HEK293 (cell line): Measurements from ENCODE around the gene TBCCD1.

Experiments
- CTCF ChIA-PET: fragments of 350-600 bp; formaldehyde crosslinking; extraction: SDS; loops from one replicate; lab custom pipeline; 2021; ENCODE audit warnings: antibody characterized with exemption; lab: Yijun Ruan, JAX
- POLR2A ChIA-PET: fragments of 300-600 bp; formaldehyde crosslinking; extraction: SDS; loops from one replicate; lab custom pipeline; 2020; ENCODE audit warnings: antibody characterized with exemption, inconsistent platforms; lab: Yijun Ruan, JAX
- H3K27ac ChIP-seq: fragments of 200-500 bp; sonication (Bioruptor generic); 2 replicates; pipeline ENCODE4 v1.5.1; 2014; ENCODE audit warnings: low read depth, low read length, control low read depth, inconsistent platforms; ENCODE audit errors: extremely low read depth
- H3K36me3 ChIP-seq, 2 experiments: fragments of 200-500 bp in 1 of 2; sonication (Bioruptor generic) in 1 of 2; 1 replicate in 1 of 2; 2 replicates in 1 of 2; pipeline ENCODE4 v1.5.1; 2014 to 2017; ENCODE audit warnings: inconsistent platforms in 2 of 2, low read length in 2 of 2; ENCODE audit not compliant: control insufficient read depth in 2 of 2, insufficient read depth in 1 of 2
- H3K4me1 ChIP-seq: fragments of 200-500 bp; sonication (Bioruptor generic); 2 replicates; pipeline ENCODE4 v1.5.1; 2014; ENCODE audit warnings: mild to moderate bottlenecking, low read length, inconsistent platforms; ENCODE audit not compliant: control insufficient read depth, insufficient read depth
- H3K4me3 ChIP-seq: 2 replicates; pipeline ENCODE4 v1.5.1; 2011; ENCODE audit warnings: low read depth, mild to moderate bottlenecking, control low read depth, low read length, moderate library complexity
- H3K9me3 ChIP-seq: fragments of 200-500 bp; sonication (Bioruptor generic); 2 replicates; pipeline ENCODE4 v1.5.1; 2014; ENCODE audit warnings: low read depth, low read length, inconsistent platforms; ENCODE audit not compliant: control insufficient read depth, insufficient read depth
- FEZF1 ChIP-seq: fragments of 450-650 bp; formaldehyde crosslinking; IDR thresholded peaks from 2 replicates; pipeline ENCODE4 v1.5.1; 2016; ENCODE audit warnings: missing biosample characterization, missing genetic modification characterization
- GLI4 ChIP-seq: fragments of 450-650 bp; formaldehyde crosslinking; IDR thresholded peaks from 2 replicates; pipeline ENCODE4 v1.5.1; 2016; ENCODE audit warnings: missing biosample characterization, missing genetic modification characterization
- KLF9 ChIP-seq: fragments of 450-650 bp; formaldehyde crosslinking; IDR thresholded peaks from 2 replicates; pipeline ENCODE4 v1.5.1; 2016; ENCODE audit warnings: missing biosample characterization, missing genetic modification characterization, low read depth
- MEIS1 ChIP-seq: sonication (generic); formaldehyde crosslinking; IDR thresholded peaks from 2 replicates; pipeline ENCODE4 v1.8.1; 2022; ENCODE audit warnings: missing genetic modification reagents, mild to moderate bottlenecking, borderline replicate concordance
- PRDM10 ChIP-seq: fragments of 450-650 bp; formaldehyde crosslinking; IDR thresholded peaks from 2 replicates; pipeline ENCODE4 v1.5.1; 2016; ENCODE audit warnings: missing biosample characterization, missing genetic modification characterization
- SP7 ChIP-seq: fragments of 450-650 bp; formaldehyde crosslinking; IDR thresholded peaks from 2 replicates; pipeline ENCODE4 v1.5.1; 2016; ENCODE audit warnings: missing biosample characterization, missing genetic modification characterization
- ZBTB21 ChIP-seq: fragments of 450-650 bp; formaldehyde crosslinking; IDR thresholded peaks from 2 replicates; pipeline ENCODE4 v1.5.1; 2017; ENCODE audit warnings: missing biosample characterization, missing genetic modification characterization
- ZBTB26 ChIP-seq: fragments of 450-650 bp; formaldehyde crosslinking; optimal IDR thresholded peaks from 2 replicates; pipeline ENCODE3; 2016; ENCODE audit warnings: missing biosample characterization, mild to moderate bottlenecking, missing genetic modification characterization
- ZEB2 ChIP-seq: fragments of 450-650 bp; formaldehyde crosslinking; IDR thresholded peaks from 2 replicates; pipeline ENCODE4 v1.5.1; 2016; ENCODE audit warnings: missing biosample characterization, missing genetic modification characterization
- ZNF2 ChIP-seq: fragments of 450-650 bp; formaldehyde crosslinking; IDR thresholded peaks from 2 replicates; pipeline ENCODE4 v1.5.1; 2016; ENCODE audit warnings: missing biosample characterization, missing genetic modification characterization
- ZNF211 ChIP-seq: fragments of 450-650 bp; formaldehyde crosslinking; IDR thresholded peaks from 2 replicates; pipeline ENCODE4 v1.5.1; 2016; ENCODE audit warnings: low read depth, missing biosample characterization, missing genetic modification characterization
- ZNF302 ChIP-seq: fragments of 450-650 bp; formaldehyde crosslinking; IDR thresholded peaks from 2 replicates; pipeline ENCODE4 v1.5.1; 2016; ENCODE audit warnings: missing biosample characterization, missing genetic modification characterization, low read depth
- ZNF394 ChIP-seq: fragments of 450-650 bp; formaldehyde crosslinking; IDR thresholded peaks from 2 replicates; pipeline ENCODE4 v1.5.1; 2016; ENCODE audit warnings: missing biosample characterization, missing genetic modification characterization, mild to moderate bottlenecking, moderate library complexity, borderline replicate concordance
- ZNF433 ChIP-seq: fragments of 450-650 bp; formaldehyde crosslinking; IDR thresholded peaks from 2 replicates; pipeline ENCODE4 v1.5.1; 2016; ENCODE audit warnings: missing biosample characterization, missing genetic modification characterization, low read depth
- ZNF473 ChIP-seq: fragments of 450-650 bp; formaldehyde crosslinking; IDR thresholded peaks from 2 replicates; pipeline ENCODE4 v1.5.1; 2017; ENCODE audit warnings: missing biosample characterization, missing genetic modification characterization
- ZNF501 ChIP-seq: fragments of 450-650 bp; formaldehyde crosslinking; IDR thresholded peaks from 2 replicates; pipeline ENCODE4 v1.5.1; 2016; ENCODE audit warnings: missing biosample characterization, missing genetic modification characterization
- ZNF76 ChIP-seq: fragments of 450-650 bp; formaldehyde crosslinking; IDR thresholded peaks from 2 replicates; pipeline ENCODE4; 2016; ENCODE audit warnings: low read depth, missing biosample characterization, missing genetic modification characterization, borderline replicate concordance
- ZNF776 ChIP-seq: fragments of 450-650 bp; formaldehyde crosslinking; IDR thresholded peaks from 2 replicates; pipeline ENCODE4 v1.5.0; 2017; ENCODE audit warnings: missing biosample characterization, missing genetic modification characterization, borderline replicate concordance
- ZNF785 ChIP-seq: fragments of 450-650 bp; formaldehyde crosslinking; IDR thresholded peaks from 2 replicates; pipeline ENCODE4 v1.5.1; 2016; ENCODE audit warnings: missing biosample characterization, missing genetic modification characterization
- ZNF791 ChIP-seq: fragments of 450-650 bp; formaldehyde crosslinking; IDR thresholded peaks from 2 replicates; pipeline ENCODE4 v1.5.1; 2016; ENCODE audit warnings: missing biosample characterization, missing genetic modification characterization
- TF ChIP-seq, protein P1 (sequence below): fragments of 450-650 bp; formaldehyde crosslinking; IDR thresholded peaks from 2 replicates; pipeline ENCODE4 v1.5.1; 2016; ENCODE audit warnings: missing biosample characterization, missing genetic modification characterization
- TF ChIP-seq, protein P2 (sequence below): fragments of 450-650 bp; formaldehyde crosslinking; IDR thresholded peaks from 2 replicates; pipeline ENCODE4 v1.5.0; 2017; ENCODE audit warnings: missing biosample characterization, missing genetic modification characterization, borderline replicate concordance

TBCCD1 gene

GRCh38 chr3:186614266-186614596, 47.1 kb upstream of the TBCCD1 start (continued):
- TF ChIP-seq ZNF776 (tag by site-specific recombination) = no peak

- no peak overlapping the region for H3K27ac ChIP-seq
- no peaks in the 10 kb centered on the region for H3K4me1 ChIP-seq
- no peak overlapping the region for H3K4me3 ChIP-seq
- POLR2A ChIA-PET = interaction anchor here (0.6 kb wide), 1 partner anchor 177 kb away, joined by 5 read pairs; no protein-coding TSS in a partner anchor
- H3K9me3 ChIP-seq = no peaks in the 10 kb centered on the region
- TF ChIP-seq PRDM10 (tag by site-specific recombination) = no peak
- TF ChIP-seq, protein P1, sequence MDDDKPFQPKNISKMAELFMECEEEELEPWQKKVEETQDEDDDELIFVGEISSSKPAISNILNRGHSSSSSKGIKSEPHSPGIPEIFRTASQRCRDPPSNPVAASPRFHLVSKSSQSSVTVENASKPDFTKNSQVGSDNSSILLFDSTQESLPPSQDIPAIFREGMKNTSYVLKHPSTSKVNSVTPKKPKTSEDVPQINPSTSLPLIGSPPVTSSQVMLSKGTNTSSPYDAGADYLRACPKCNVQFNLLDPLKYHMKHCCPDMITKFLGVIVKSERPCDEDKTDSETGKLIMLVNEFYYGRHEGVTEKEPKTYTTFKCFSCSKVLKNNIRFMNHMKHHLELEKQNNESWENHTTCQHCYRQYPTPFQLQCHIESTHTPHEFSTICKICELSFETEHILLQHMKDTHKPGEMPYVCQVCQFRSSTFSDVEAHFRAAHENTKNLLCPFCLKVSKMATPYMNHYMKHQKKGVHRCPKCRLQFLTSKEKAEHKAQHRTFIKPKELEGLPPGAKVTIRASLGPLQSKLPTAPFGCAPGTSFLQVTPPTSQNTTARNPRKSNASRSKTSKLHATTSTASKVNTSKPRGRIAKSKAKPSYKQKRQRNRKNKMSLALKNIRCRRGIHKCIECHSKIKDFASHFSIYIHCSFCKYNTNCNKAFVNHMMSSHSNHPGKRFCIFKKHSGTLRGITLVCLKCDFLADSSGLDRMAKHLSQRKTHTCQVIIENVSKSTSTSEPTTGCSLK = no peak
- TF ChIP-seq SP7 (tag by site-specific recombination) = no peak
- no peak for TF ChIP-seq ZNF302
- TF ChIP-seq ZNF785 (tag by site-specific recombination) = no peak
- no peak for TF ChIP-seq KLF9
- TF ChIP-seq ZBTB21 = no peak
- TF ChIP-seq ZNF501 (tag by site-specific recombination) = no peak
- TF ChIP-seq ZNF394 (tag by site-specific recombination) = no peak
- CTCF ChIA-PET = interaction anchor here (0.7 to 5.7 kb wide), 14 partner anchors 9 to 478 kb away, joined by 3 to 59 read pairs (median 8); no protein-coding TSS in a partner anchor
- no peaks in the 10 kb centered on the region for H3K36me3 ChIP-seq
Observed at GRCh38 chr3:186613637-186614265, 46.6 kb upstream of the TBCCD1 start.

DNA sequence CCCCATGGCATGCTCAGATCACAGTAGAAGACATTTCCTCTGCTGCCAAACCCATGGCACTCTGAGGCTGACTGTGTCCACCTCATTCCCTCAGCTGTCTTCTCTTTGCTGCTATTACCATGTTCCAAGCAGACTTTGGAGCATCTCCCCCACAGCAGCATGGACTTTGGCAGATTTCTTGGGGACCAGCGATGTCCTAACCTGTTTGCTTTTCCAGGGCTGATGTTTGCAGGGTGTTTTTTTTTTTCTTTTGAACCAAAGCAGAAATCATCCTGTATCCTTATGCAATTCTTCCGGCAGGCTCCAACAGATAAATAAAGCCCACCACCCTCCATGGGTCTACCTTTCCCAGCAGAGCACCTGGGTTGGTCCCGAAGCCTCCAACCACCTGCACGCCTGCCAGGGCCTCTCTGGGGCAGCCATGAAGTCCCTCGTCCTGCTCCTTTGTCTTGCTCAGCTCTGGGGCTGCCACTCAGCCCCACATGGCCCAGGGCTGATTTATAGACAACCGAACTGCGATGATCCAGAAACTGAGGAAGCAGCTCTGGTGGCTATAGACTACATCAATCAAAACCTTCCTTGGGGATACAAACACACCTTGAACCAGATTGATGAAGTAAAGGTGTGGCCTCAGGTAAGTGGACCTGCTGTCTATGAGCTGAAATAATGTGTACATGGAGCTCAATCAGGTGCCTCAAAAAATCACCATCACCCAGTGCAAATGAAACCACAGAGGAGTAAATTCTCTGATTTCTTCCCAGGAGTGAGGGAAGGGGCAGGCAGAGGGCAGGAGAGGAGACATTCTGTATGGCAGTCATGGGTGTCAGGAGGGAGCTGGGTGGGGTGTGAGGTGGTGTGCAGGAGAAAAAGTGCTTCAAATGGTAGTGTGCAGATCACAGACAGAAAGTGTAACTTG, 45.8 kb upstream of the TBCCD1 start, which contains the start of gene AHSG:
TSS of gene AHSG (plus strand) at position 340 of the 916 bp plus-strand sequence. CDS start at position 422, 82 bp downstream.
- no peak within 1 kb of the TSS for H3K4me3 ChIP-seq
- no peaks in the 10 kb centered on the region for H3K4me1 ChIP-seq
- H3K9me3 ChIP-seq = no peaks in the 10 kb centered on the region
- no peak within 1 kb of the TSS for H3K27ac ChIP-seq
- CTCF ChIA-PET = interaction anchor here (0.7 to 5.7 kb wide), 5 partner anchors 21 to 208 kb away, joined by 3 to 59 read pairs (median 4); no protein-coding TSS in a partner anchor
- POLR2A ChIA-PET = no interaction called here
- no peaks in the 10 kb centered on the region for H3K36me3 ChIP-seq
- TF ChIP-seq ZBTB26 (tag by site-specific recombination) (no peak), ZNF785 (tag by site-specific recombination) (no peak), ZEB2 (tag by site-specific recombination) (no peak), ZNF211 (tag by site-specific recombination) (no peak), GLI4 (tag by site-specific recombination) (no peak), FEZF1 (no peak), ZNF791 (tag by site-specific recombination) (no peak), ZBTB21 (no peak), ZNF76 (no peak), MEIS1 (CRISPR knock-in tag) (no peak), ZNF433 (tag by site-specific recombination) (no peak), ZNF473 (tag by site-specific recombination) (no peak), ZNF2 (no peak)
- TF ChIP-seq, protein P2, sequence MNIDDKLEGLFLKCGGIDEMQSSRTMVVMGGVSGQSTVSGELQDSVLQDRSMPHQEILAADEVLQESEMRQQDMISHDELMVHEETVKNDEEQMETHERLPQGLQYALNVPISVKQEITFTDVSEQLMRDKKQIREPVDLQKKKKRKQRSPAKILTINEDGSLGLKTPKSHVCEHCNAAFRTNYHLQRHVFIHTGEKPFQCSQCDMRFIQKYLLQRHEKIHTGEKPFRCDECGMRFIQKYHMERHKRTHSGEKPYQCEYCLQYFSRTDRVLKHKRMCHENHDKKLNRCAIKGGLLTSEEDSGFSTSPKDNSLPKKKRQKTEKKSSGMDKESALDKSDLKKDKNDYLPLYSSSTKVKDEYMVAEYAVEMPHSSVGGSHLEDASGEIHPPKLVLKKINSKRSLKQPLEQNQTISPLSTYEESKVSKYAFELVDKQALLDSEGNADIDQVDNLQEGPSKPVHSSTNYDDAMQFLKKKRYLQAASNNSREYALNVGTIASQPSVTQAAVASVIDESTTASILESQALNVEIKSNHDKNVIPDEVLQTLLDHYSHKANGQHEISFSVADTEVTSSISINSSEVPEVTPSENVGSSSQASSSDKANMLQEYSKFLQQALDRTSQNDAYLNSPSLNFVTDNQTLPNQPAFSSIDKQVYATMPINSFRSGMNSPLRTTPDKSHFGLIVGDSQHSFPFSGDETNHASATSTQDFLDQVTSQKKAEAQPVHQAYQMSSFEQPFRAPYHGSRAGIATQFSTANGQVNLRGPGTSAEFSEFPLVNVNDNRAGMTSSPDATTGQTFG (tag by site-specific recombination) = no peak
